Activated naive CD4-positive, alpha-beta T cell treated with anti-CD3 and anti-CD28 coated beads, Interleukin-2, amount 50 U/mL, for 72 hours (primary cell): ENCODE data around the gene NT5C3B. TPM values are rescaled to one million over a fixed set of nuclear protein-coding genes. Genes with fewer than 3 reads are reported as not detected.
"Not testable (repeated sequence)": the region's sequence is repeated elsewhere in the genome, so short reads cannot be mapped to it uniquely, and the experiment has no call there.

ENCODE experiments used
- ATAC-seq, 2 donors: fragments of 150-1000 bp; cut with Tn5 transposase; 2 replicates each; pipeline ENCODE4 v1.10.0; 2021; ENCODE audit warnings: mild to moderate bottlenecking in 2 of 2, moderate library complexity in 2 of 2
- DNase-seq, 2 donors: peaks; one replicate each; pipeline ENCODE4 v3.0.0; 2021 to 2022; ENCODE audit warnings: low spot score in 2 of 2
- H3K27ac Mint-ChIP-seq, 2 donors: one replicate each; pipeline ENCODE4 v1.8.0; 2022; ENCODE audit warnings: mild to moderate bottlenecking in 2 of 2, mixed read lengths in 2 of 2
- H3K36me3 Mint-ChIP-seq, 2 donors: one replicate each; pipeline ENCODE4 v1.8.0; 2022; ENCODE audit warnings: mixed read lengths in 2 of 2
- H3K9me3 Mint-ChIP-seq, 2 donors: one replicate each; pipeline ENCODE4 v1.8.0; 2022; ENCODE audit warnings: mixed read lengths in 2 of 2
- total RNA-seq, 2 donors: library from RNA; stranded (reverse); gene quantifications; one replicate each; pipeline ENCODE4 v1.2.3, GENCODE V29; 2022

Gene NT5C3B
- total RNA-seq, result 10 to 100 TPM; 52.4 to 62.1 TPM

DNA sequence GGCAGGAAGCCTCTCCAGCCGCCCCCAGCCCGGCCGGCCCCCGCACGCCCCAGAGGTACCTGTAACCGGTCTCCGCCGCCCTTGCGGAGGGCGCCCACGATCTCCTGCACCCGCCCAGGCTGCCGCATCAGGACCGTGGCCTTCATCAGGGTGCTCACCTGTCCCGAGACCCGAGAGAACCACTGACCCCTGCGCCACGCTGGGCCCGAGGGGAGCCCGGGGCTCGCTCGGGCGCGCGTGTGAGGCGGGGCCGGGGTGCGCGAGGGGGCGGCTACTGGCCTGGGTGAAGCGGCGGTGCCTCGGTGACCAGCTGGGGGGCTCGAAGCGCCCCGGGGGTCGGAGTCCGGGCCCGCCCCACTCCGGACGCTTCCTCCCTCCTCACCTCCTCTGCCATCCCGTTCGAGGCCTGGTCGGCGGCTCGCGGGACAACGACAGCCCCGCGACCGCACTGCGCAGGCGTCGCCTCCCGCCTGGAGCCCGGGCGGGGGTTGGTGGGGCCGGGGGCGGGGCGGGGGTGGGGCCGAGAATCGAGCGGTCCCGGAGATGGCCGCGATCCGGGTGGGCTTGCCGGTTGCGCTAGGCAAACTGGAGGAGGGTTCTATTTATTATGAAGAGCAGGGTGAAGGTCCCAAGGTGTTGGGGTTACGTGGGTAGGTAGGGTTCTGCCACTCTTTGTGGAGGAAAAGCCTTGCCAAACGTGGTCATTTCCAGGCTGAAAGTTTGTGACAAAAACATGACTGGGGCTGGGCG lies at the start of gene NT5C3B:
NT5C3B (minus strand) TSS at position 433 of the 750 bp plus-strand sequence; CDS start at position 394, 39 bp downstream.
- H3K9me3 Mint-ChIP-seq, result no peaks in the 10 kb centered on the region
- peaks cover 0 to 6% of the 10 kb centered on the region in 2 donors for H3K36me3 Mint-ChIP-seq
- peak within 1 kb of the TSS; percentile 50 to 52 for H3K27ac Mint-ChIP-seq
- ATAC-seq, result peak; percentile 86 to 93
- peak; percentile 64 to 80 for DNase-seq

DNA sequence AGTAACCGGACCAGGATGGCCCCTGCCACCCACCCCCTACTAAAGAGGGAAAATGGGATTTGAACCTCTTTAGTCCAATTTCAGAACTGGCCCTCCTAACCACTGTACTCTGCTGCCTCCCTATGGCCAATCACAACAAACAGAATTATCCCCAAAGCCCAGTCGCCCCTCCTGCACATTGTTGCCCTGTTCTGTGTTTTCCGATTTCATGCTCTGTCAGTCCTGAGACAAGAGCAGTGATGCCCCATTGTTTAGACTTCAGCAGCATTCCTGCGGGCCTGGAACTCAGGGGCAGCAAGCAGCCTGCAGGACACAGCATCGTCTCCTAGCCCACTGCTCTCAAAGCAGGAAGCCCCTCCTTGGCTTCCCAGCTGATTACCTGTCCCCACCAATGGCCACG lies 49.7 kb upstream of the NT5C3B start:
- Mint-ChIP-seq H3K9me3 (no peaks in the 10 kb centered on the region), H3K36me3 (peaks cover 19 to 20% of the 10 kb centered on the region in 2 donors), H3K27ac (no peak overlapping the region)
- ATAC-seq, result no peak
- no peak for DNase-seq

GRCh38 chr17:41882756-41883155 lies 46.7 kb upstream of the NT5C3B start:
- no peak for ATAC-seq
- Mint-ChIP-seq H3K9me3 (no peaks in the 10 kb centered on the region), H3K27ac (peak overlapping the region in 1 of 2 donors; percentile 22), H3K36me3 (peaks cover 24% of the 10 kb centered on the region in 2 donors)
- no peak for DNase-seq

- Mint-ChIP-seq H3K9me3 (no peaks in the 10 kb centered on the region), H3K36me3 (peaks cover 15 to 27% of the 10 kb centered on the region in 2 donors), H3K27ac (peak overlapping the region in 1 of 2 donors; percentile 44)
- DNase-seq, result no peak
- ATAC-seq, result no peak
These were observed 44.1 kb upstream of the NT5C3B start for GRCh38 chr17:41880130-41880529.

DNA sequence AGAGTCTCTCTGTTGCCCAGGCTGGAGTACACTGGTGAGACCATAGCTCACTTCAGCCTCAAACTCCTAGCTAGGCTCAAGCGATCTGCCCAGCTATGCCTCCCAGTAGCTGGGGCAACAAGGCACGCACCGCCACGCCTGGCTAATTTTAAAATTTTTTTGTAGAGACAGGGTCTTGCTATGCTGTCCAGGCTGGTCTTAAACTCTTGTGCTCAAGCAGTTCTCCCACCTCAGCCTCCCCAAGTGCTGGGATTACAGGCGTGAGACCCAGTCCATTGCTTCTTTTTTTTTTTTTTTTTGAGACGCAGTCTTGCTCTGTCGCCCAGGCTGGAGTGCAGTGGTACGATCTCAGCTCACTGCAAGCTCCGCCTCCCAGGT lies 38.2 kb upstream of the NT5C3B start:
- not testable (repeated sequence) for ATAC-seq
- H3K36me3 Mint-ChIP-seq, result peaks cover 8 to 46% of the 10 kb centered on the region in 2 donors

GRCh38 chr17:41873559-41874292 lies 37.7 kb upstream of the NT5C3B start:
- Mint-ChIP-seq H3K9me3 (no peaks in the 10 kb centered on the region), H3K36me3 (peaks cover 8 to 46% of the 10 kb centered on the region in 2 donors), H3K27ac (peak overlapping the region in 1 of 2 donors; percentile 32)
- DNase-seq (no peak), ATAC-seq (no peak)

More for the DNA sequence above, 38.2 kb upstream of the NT5C3B start:
- H3K27ac Mint-ChIP-seq, DNase-seq, H3K9me3 Mint-ChIP-seq: not testable (repeated sequence)

GRCh38 chr17:41871789-41872188 lies 35.8 kb upstream of the NT5C3B start:
- Mint-ChIP-seq H3K36me3 (peaks cover 8 to 28% of the 10 kb centered on the region in 2 donors), H3K9me3 (no peaks in the 10 kb centered on the region), H3K27ac (peak overlapping the region; percentile 46 to 68)
- DNase-seq (no peak), ATAC-seq (no peak)

DNA sequence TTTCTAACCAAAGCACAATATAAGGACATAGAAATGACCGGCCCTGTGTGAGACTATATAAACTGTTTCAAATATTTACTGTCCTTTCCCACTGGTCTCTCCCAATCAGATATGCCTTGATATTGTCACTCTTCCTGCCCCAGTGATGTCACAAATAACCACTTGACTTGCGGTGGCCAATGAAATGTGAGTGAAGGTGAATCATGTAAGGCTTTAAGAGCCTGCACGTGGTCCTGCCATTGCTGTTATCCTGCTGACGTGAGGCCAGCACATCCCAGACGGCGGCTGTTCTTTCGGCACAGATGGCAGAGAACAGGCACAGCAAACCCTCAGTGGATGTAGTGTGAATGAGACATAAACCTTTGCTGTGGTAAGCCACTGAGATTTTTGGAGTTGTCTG lies 34.6 kb upstream of the NT5C3B start:
- ATAC-seq (peak in 1 of 2 donors; percentile 44), DNase-seq (no peak)
- H3K36me3 Mint-ChIP-seq, result peaks cover 8 to 24% of the 10 kb centered on the region in 2 donors
- no peaks in the 10 kb centered on the region for H3K9me3 Mint-ChIP-seq
- peak overlapping the region; percentile 9 to 85 for H3K27ac Mint-ChIP-seq

- Mint-ChIP-seq H3K27ac (peak overlapping the region; percentile 63 to 85), H3K9me3 (no peaks in the 10 kb centered on the region), H3K36me3 (peaks cover 8 to 24% of the 10 kb centered on the region in 2 donors)
- no peak for DNase-seq
- ATAC-seq, result no peak
These were observed 34.1 kb upstream of the NT5C3B start for GRCh38 chr17:41870097-41870496.

- no peak for DNase-seq
- H3K27ac Mint-ChIP-seq, result peak overlapping the region; percentile 63 to 85
- H3K9me3 Mint-ChIP-seq, result no peaks in the 10 kb centered on the region
- no peak for ATAC-seq
- H3K36me3 Mint-ChIP-seq, result peaks cover 8 to 24% of the 10 kb centered on the region in 2 donors
These were observed 33.4 kb upstream of the NT5C3B start for GRCh38 chr17:41869426-41869825.

DNA sequence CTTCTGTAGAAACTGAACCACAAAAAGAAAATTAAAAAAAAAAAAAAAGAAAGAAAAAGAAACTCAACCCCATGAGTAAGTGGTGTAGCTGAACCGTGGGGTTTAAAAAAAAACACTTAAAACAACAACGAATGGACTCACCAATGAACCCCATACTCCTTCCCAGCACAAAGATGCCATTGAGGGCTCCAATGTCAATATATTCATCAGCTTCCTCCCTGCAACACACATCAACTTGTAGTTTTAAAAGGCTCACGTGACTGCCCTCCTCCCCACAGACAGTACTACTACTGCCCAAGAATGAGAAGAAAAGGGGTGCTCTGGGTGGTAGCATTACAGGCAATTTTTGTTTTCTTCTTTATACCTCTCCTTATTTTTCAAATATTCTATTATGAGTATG lies 32.5 kb upstream of the NT5C3B start:
- H3K9me3 Mint-ChIP-seq, result no peaks in the 10 kb centered on the region
- ATAC-seq (peak; percentile 2 to 12), DNase-seq (no peak)
- H3K27ac Mint-ChIP-seq, result peak overlapping the region; percentile 63 to 85
- H3K36me3 Mint-ChIP-seq, result peaks cover 8 to 24% of the 10 kb centered on the region in 2 donors

- Mint-ChIP-seq H3K36me3 (peaks cover 2 to 8% of the 10 kb centered on the region in 2 donors), H3K9me3 (no peaks in the 10 kb centered on the region), H3K27ac (no peak overlapping the region)
- no peak for ATAC-seq
- DNase-seq, result no peak
These were observed 29.5 kb upstream of the NT5C3B start for GRCh38 chr17:41865596-41865893.

DNA sequence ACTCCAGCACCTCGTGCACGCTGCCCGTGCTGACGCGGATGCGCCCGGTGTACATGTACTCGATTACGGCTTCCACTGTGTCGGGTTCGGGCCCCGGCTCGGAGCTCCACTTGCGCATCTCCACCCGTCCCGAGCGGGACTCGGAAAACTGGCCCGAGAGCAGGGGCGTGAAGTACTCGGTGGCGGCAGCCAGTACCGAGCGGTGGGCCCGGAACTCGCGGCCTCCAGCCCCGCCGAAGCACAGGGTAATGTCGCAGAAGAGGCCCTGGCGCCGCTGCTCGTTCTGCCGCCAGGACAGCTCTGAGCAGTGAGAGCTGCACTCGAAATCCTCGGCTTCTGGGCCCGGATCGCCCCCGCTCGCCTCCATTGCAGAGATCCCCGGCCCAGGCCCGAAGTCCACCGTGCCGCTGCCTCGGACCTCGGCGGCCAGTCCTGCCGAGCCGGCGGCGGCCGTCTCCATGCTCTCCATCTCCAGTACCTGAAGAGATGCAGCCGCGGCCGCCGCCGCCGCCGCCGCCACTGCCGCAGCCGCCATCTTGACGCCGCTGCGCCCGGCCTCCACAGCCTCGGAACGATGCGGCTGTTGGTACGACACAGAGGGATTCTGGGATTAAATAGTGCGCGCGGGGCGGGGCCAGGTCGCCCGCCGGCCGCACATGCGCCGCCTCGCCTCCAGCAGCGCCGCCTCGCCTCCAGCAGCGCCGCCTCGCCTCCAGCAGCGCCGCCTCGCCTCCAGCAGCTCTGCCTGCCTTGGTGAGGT lies 29.0 kb upstream of the NT5C3B start, which contains the start of gene KLHL11:
KLHL11 (minus strand) TSS at position 588 of the 760 bp plus-strand sequence; CDS start at position 535, 53 bp downstream.
- H3K27ac Mint-ChIP-seq, result no peak within 1 kb of the TSS
- peak; percentile 87 to 88 for DNase-seq
- H3K36me3 Mint-ChIP-seq, result peaks cover 0 to 8% of the 10 kb centered on the region in 2 donors
- ATAC-seq, result peak; percentile 89 to 91
- H3K9me3 Mint-ChIP-seq, result no peaks in the 10 kb centered on the region

GRCh38 chr17:41864498-41864835 lies 28.4 kb upstream of the NT5C3B start:
- Mint-ChIP-seq H3K9me3 (no peaks in the 10 kb centered on the region), H3K36me3 (peaks cover 0 to 2% of the 10 kb centered on the region in 2 donors), H3K27ac (no peak overlapping the region)
- no peak for DNase-seq
- peak in 1 of 2 donors; percentile 28 for ATAC-seq

DNA sequence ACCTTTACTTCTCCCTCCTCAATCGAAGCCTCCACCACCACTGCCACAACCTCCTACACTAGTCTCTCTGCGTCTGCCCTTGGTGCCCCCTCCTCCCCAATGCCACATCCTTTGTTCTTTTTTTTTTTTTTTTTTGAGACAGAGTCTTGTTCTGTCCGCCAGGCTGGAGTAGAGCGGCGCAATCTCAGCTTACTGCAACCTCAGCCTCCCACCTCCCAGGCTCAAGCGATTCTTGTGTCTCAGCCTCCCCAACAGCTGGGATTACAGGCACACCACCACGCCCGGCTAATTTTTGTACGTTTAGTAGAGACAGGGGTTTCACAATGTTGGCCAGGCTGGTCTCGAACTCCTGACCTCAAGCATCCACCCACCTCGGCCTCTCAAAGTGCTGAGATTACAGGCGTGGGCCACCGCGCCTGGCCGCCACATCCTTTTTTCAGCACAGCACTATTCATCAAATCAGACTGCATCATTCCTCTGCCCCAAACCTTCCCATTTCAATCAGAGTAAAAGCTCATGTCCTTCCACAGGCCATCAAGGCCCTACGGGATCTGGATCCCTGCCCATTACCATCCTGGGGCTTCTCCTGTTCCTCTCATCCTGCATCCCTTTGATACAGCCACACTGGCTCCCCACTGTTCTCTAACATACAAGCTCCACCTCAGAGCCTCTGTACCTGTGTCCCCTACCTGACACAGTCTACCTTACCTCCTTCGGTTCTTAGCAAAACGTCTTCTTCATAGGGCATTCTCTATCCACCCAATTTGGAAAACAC lies 27.2 kb upstream of the NT5C3B start:
- peak in 1 of 2 donors; percentile 19 for DNase-seq
- peak; percentile 8 to 44 for ATAC-seq
- Mint-ChIP-seq H3K9me3 (no peaks in the 10 kb centered on the region), H3K27ac (no peak overlapping the region), H3K36me3 (no peaks in the 10 kb centered on the region)

DNA sequence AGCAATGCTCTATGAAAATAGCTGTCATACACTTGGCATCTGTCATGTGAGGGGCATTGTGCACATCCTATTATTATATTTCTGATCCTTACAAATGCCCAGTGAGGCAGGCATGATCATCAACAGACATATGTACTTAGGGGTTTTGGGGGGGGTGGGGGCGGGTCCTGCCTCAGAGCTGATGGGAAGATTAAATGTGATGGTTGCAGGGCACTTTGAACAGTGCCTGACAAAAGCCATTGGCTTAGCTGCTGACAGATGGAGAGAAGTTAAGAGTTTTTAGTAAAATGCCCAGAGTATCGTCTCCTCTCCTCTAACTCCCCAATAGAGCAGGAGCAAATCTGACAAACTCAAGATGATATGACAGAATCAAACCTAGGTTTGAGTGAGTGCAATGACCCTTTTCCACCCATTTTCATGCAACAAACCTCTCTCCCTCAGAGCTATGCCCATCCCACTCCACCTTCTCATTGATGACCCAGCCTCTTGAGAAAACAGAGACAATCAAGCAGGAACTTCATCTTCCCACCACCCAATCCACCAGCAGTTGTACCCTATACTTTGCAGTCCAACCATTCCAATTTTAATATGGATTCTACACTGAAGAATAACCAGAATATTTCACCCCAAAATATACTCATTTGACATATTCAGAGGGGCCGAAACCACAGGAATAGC lies 24.4 kb upstream of the NT5C3B start:
- ATAC-seq, result no peak
- Mint-ChIP-seq H3K36me3 (no peaks in the 10 kb centered on the region), H3K9me3 (no peaks in the 10 kb centered on the region), H3K27ac (no peak overlapping the region)
- DNase-seq, result no peak
